ENCODE results near the gene NEU2. TPM values are rescaled to one million over a fixed set of nuclear protein-coding genes. Genes with fewer than 3 reads are reported as not detected.

The NEU2 gene
- polyA plus RNA-seq, 2 of the 4 experiments (the other 2 are of a cell fraction): not detected

- TF ChIP-seq, protein P1, sequence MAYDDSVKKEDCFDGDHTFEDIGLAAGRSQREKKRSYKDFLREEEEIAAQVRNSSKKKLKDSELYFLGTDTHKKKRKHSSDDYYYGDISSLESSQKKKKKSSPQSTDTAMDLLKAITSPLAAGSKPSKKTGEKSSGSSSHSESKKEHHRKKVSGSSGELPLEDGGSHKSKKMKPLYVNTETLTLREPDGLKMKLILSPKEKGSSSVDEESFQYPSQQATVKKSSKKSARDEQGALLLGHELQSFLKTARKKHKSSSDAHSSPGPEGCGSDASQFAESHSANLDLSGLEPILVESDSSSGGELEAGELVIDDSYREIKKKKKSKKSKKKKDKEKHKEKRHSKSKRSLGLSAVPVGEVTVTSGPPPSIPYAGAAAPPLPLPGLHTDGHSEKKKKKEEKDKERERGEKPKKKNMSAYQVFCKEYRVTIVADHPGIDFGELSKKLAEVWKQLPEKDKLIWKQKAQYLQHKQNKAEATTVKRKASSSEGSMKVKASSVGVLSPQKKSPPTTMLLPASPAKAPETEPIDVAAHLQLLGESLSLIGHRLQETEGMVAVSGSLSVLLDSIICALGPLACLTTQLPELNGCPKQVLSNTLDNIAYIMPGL (CRISPR knock-in tag; IDR thresholded peaks at IDR 0.05; ENCODE audit: borderline replicate concordance): no peak
- TF ChIP-seq JUNB (IDR thresholded peaks at IDR 0.05) (no peak), JUN (IDR thresholded peaks at IDR 0.05) (no peak), NPAS2 (CRISPR knock-in tag; IDR thresholded peaks at IDR 0.05; ENCODE audit: borderline replicate concordance) (no peak), FOSL2 (IDR thresholded peaks at IDR 0.05) (no peak), FOSL2 (CRISPR knock-in tag; IDR thresholded peaks at IDR 0.05) (no peak), HEYL (CRISPR knock-in tag; IDR thresholded peaks at IDR 0.05) (no peak), ZC3H11A (IDR thresholded peaks at IDR 0.05) (no peak), KDM5A (IDR thresholded peaks at IDR 0.05) (no peak)
Observed at GRCh38 chr2:233012301-233012971, 20.0 kb upstream of the NEU2 start (continued).

DNA sequence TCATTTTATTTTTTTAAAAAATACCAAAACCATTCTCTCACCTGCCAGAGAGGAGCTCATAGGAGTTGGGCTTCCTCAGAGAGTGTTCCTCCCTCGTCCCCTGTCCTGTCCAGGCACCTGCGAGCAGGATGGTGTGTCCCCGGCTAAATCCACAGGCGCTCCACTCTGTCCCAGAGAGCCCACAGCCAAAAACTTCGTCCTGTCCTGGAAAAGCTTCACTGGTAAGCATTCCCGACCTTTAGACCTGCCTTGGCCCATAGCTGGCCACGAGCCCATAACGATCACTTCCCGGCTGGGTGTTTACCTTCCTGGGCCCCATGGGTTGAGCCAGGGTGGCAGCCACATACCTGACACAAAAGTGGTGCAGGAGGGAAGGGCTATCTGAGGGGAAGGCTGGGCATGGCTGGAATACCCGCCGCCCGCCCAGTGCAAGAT, 19.4 kb upstream of the NEU2 start, which contains the start of gene NGEF:
TSS of gene NGEF (minus strand) at position 230 of the 435 bp plus-strand sequence. CDS start 38,366 bp downstream, outside the sequence.
- TF ChIP-seq HDAC2 (IDR thresholded peaks at IDR 0.05): no peak
- ChIA-PET POLR2A (no interaction called here), CTCF (interaction anchor here (1.5 to 1.6 kb wide), 2 partner anchors 16 to 33 kb away, joined by 7 to 10 read pairs; no protein-coding TSS in a partner anchor)
- ATAC-seq (peak; percentile 26 to 66; a peak in 3 of 6 replicates), DNase-seq (ENCODE audit: low read depth in 1 of 2, low spot score in 1 of 2) (peak in 1 of 2 experiments; percentile 18), FAIRE-seq (no peak)
- 70% methylated on average over 10 of the region's 12 CpGs for WGBS (ENCODE audit: missing lambda C conversion rate)
- H3K4me1 ChIP-seq: peaks cover 25% of the 10 kb centered on the region
- H3K4me2 ChIP-seq: peak within 1 kb of the TSS; percentile 67
- peaks cover under 1% of the 10 kb centered on the region; the same call in 1 of the 3 replicates for H3K9me3 ChIP-seq
- peak within 1 kb of the TSS; percentile 51 to 73; a peak in 5 of 6 replicates for H3K27ac ChIP-seq
- H3K4me3 ChIP-seq: no peak within 1 kb of the TSS

DNA sequence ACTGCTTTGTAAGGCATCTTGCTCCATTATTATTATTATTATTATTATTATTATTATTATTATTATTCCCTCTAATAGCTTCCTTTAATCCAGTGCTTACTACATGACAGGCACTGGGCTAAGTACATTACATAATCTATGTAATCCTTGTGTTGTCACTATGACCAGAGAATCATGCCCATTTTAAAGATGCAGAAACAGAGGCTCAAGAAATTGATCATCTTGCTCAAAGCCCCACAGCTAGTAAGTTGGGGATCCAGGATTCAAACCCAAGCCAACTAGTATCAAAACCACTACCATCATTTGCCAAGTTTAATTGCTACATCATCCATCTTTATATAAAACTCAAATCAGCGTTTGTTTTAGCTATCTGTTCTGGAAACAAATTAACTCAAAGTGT, 18.8 kb upstream of the NEU2 start:
- H3K4me2 ChIP-seq: peak overlapping the region; percentile 67
- FAIRE-seq: no peak
- peak overlapping the region; percentile 51 to 73; a peak in 3 of 6 replicates for H3K27ac ChIP-seq
- 96% methylated on average over 1 of the region's 1 CpG for WGBS (ENCODE audit: missing lambda C conversion rate)
- ChIA-PET POLR2A (no interaction called here), CTCF (interaction anchor here (0.6 to 1.6 kb wide), 5 partner anchors 16 to 642 kb away, joined by 3 to 10 read pairs (median 4); no protein-coding TSS in a partner anchor)
- no peak overlapping the region for H3K4me3 ChIP-seq
- no peak for ATAC-seq
- peaks cover 3% of the 10 kb centered on the region; the same call in 1 of the 3 replicates for H3K9me3 ChIP-seq
- no peak for DNase-seq (ENCODE audit: low read depth in 1 of 2, low spot score in 1 of 2)
- H3K4me1 ChIP-seq: peaks cover 25% of the 10 kb centered on the region
- TF ChIP-seq, protein P1 (CRISPR knock-in tag; IDR thresholded peaks at IDR 0.05; ENCODE audit: borderline replicate concordance): no peak
- TF ChIP-seq HEYL (CRISPR knock-in tag; IDR thresholded peaks at IDR 0.05) (no peak), JUN (IDR thresholded peaks at IDR 0.05) (no peak), HOXB5 (CRISPR knock-in tag; IDR thresholded peaks at IDR 0.05) (no peak), FOSB (CRISPR knock-in tag; IDR thresholded peaks at IDR 0.05) (no peak), PBX3 (IDR thresholded peaks at IDR 0.05) (no peak), MAX (IDR thresholded peaks at IDR 0.05) (no peak), GATA3 (IDR thresholded peaks at IDR 0.05; ENCODE audit: borderline replicate concordance) (no peak), RNF2 (IDR thresholded peaks at IDR 0.05; ENCODE audit: borderline replicate concordance, low read depth) (no peak), HOXA7 (CRISPR knock-in tag; IDR thresholded peaks at IDR 0.05) (no peak), ZNF302 (CRISPR knock-in tag; IDR thresholded peaks at IDR 0.05) (no peak), MAZ (IDR thresholded peaks at IDR 0.05; ENCODE audit: borderline replicate concordance, low read depth, low read length) (no peak), RARB (CRISPR knock-in tag; IDR thresholded peaks at IDR 0.05) (no peak), PHF8 (IDR thresholded peaks at IDR 0.05; ENCODE audit: borderline replicate concordance, low read depth) (no peak), TFCP2L1 (CRISPR knock-in tag; IDR thresholded peaks at IDR 0.05) (no peak), CHD2 (IDR thresholded peaks at IDR 0.05; ENCODE audit: low read length, partially characterized antibody) (no peak)
- TF ChIP-seq, protein P2, sequence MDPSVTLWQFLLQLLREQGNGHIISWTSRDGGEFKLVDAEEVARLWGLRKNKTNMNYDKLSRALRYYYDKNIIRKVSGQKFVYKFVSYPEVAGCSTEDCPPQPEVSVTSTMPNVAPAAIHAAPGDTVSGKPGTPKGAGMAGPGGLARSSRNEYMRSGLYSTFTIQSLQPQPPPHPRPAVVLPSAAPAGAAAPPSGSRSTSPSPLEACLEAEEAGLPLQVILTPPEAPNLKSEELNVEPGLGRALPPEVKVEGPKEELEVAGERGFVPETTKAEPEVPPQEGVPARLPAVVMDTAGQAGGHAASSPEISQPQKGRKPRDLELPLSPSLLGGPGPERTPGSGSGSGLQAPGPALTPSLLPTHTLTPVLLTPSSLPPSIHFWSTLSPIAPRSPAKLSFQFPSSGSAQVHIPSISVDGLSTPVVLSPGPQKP (IDR thresholded peaks at IDR 0.05; ENCODE audit: low read depth, low read length): no peak

All from A549 (cell line).